Right lobe of liver (tissue), 6 donors: ENCODE measurements around the gene DLGAP4. TPM values are rescaled to one million over a fixed set of nuclear protein-coding genes. Genes with fewer than 3 reads are reported as not detected.
"Not testable (repeated sequence)": the region's sequence is repeated elsewhere in the genome, so short reads cannot be mapped to it uniquely, and the experiment has no call there.

ENCODE experiments used
- ATAC-seq, 4 donors: fragments of 200-7000 bp; cut with Tn5 transposase; one replicate each; pipeline ENCODE4 v1.9.1; 2020; ENCODE audit warnings: mild to moderate bottlenecking in 4 of 4, moderate library complexity in 4 of 4
- DNase-seq, 3 donors: peaks; one replicate each; pipeline ENCODE4 v3.0.0-alpha.2; 2020
- H3K27ac ChIP-seq, 3 donors: fragments of 200-600 bp; one replicate each; pipeline ENCODE4 v1.8.0; 2022
- H3K27me3 ChIP-seq, 2 donors: fragments of 200-600 bp; one replicate each; pipeline ENCODE4 v1.8.0; 2022
- H3K36me3 ChIP-seq, 4 donors: fragments of 200-600 bp; sonication (generic) in 1 of 4; one replicate each; pipeline versions ENCODE4 v1.5.1 to v1.8.0; 2017 to 2022; ENCODE audit warnings: control low read depth in 1 of 4
- H3K4me1 ChIP-seq, 4 donors: fragments of 200-600 bp; sonication (generic) in 1 of 4; one replicate each; pipeline versions ENCODE4 v1.5.1 to v1.8.0; 2017 to 2022; ENCODE audit warnings: control low read depth in 1 of 4
- H3K4me3 ChIP-seq, 3 donors: fragments of 200-600 bp; one replicate each; pipeline ENCODE4 v1.8.0; 2022
- H3K9me3 ChIP-seq, 4 donors: fragments of 200-600 bp; sonication (generic) in 1 of 4; one replicate each; pipeline versions ENCODE4 v1.5.1 to v1.8.0; 2017 to 2022; ENCODE audit warnings: control low read depth in 1 of 4
- POLR2A ChIP-seq: fragments of 450-650 bp; IDR thresholded peaks from one replicate; pipeline ENCODE4 v1.6.1; 2017; ENCODE audit warnings: antibody characterized with exemption, mild to moderate bottlenecking
- WGBS: methylation state at CpG from one replicate; pipeline ENCODE4 v1.1.6; 2018; ENCODE audit warnings: low coverage, low lambda C conversion rate; ENCODE audit not compliant: insufficient coverage; ENCODE audit errors: missing lambda C conversion rate; 5-methylcytosine and 5-hydroxymethylcytosine counted together
- intact Hi-C, 2 donors: fragments of 100-400 bp; cut with DNase I; formaldehyde crosslinking; loops; one replicate each; pipeline versions ENCODE4 v1.11.2 to v1.14.1; 2022
- total RNA-seq, 6 experiments: library from RNA; depleted of rRNA in 2 of 6; stranded (reverse); fragments of >200 nt in 2 of 6; fragmentation: NEBNext Ultra II Directional in 3 of 6; extraction: Animal tissue kit (Norgen Biotek cat#: 25700) in 3 of 6; gene quantifications; one replicate each; pipeline versions ENCODE4 v1.1.0 to v1.2.4, GENCODE V29; 2016 to 2023
- TF ChIP-seq, protein P1 (sequence below), 4 donors: fragments of 200-600 bp in 3 of 4; fragments of 450-650 bp in 1 of 4; IDR thresholded peaks; one replicate each; pipeline versions ENCODE4 v1.5.1 to v1.8.0; 2016 to 2022; ENCODE audit warnings: antibody characterized with exemption in 4 of 4, mild to moderate bottlenecking in 2 of 4
- donor health status: DM: no; HTN: yes; CAD: no.
- donor health status: DM: no; HTN: no; CAD: no.
- donor health status: DM: no; HTN: no; CAD: no.
- donor health status: DM: no; HTN: yes; CAD: no.
- donor health status: DM: no; HTN: yes; CAD: no.

The DLGAP4 gene
- total RNA-seq, 6 experiments from 2014 or later = 15.5 to 35.1 (median 23.2) TPM

DNA sequence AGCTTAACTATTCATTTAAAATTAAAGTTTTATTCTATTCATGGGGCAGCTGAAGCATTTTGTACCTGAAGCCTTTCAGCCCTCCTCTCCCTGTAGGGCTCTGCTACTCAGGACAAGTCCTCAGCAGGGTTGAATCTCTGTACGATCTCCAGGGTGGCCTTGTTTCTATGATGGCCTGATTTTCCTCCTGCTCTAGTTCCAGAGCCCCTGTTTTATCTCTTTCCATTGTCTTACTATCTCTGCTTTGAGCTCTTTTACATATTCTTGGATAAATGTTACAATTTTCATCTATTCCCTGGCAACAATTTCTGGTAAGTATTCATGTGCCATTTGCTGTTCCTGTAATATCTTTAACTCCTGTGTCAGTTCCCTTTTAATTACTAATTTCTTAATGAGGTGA, 215.4 kb downstream of the DLGAP4 start:
- DNase-seq (no peak), ATAC-seq (no peak)
- intact Hi-C loops = no loop called here
- Histone ChIP-seq H3K9me3 (no peaks in the 10 kb centered on the region), H3K4me3 (no peak overlapping the region), H3K4me1 (no peaks in the 10 kb centered on the region), H3K36me3 (peaks cover 0 to 43% (median 7%) of the 10 kb centered on the region in 4 donors), H3K27me3 (no peaks in the 10 kb centered on the region), H3K27ac (no peak overlapping the region)
- no CpG with 5 or more reads among the region's 1 CpG for WGBS
- TF ChIP-seq, protein P1, sequence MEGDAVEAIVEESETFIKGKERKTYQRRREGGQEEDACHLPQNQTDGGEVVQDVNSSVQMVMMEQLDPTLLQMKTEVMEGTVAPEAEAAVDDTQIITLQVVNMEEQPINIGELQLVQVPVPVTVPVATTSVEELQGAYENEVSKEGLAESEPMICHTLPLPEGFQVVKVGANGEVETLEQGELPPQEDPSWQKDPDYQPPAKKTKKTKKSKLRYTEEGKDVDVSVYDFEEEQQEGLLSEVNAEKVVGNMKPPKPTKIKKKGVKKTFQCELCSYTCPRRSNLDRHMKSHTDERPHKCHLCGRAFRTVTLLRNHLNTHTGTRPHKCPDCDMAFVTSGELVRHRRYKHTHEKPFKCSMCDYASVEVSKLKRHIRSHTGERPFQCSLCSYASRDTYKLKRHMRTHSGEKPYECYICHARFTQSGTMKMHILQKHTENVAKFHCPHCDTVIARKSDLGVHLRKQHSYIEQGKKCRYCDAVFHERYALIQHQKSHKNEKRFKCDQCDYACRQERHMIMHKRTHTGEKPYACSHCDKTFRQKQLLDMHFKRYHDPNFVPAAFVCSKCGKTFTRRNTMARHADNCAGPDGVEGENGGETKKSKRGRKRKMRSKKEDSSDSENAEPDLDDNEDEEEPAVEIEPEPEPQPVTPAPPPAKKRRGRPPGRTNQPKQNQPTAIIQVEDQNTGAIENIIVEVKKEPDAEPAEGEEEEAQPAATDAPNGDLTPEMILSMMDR (IDR thresholded peaks at IDR 0.05) = no peak
- TF ChIP-seq POLR2A = no peak

DNA sequence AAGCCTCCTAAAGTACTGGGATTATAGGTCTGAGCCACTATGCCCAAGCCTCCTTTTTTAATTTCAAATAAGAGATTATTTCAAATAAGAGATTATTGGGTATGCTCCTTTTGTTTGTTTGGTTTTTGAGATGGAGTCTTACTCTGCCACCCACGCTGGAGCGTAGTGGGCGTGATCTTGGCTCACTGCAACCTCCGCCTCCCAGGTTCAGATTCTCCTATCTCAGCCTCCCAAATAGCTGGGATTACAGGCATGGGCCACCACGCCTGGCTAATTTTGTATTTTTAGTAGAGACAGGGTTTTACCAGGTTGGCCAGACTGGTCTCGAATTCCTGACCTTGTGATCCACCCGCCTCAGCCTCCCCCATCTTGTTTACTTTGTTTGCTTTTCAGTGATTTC, 216.3 kb downstream of the DLGAP4 start:
- H3K4me3 ChIP-seq, intact Hi-C loops, H3K9me3 ChIP-seq, ATAC-seq, H3K27me3 ChIP-seq, H3K27ac ChIP-seq, DNase-seq, H3K4me1 ChIP-seq: not testable (repeated sequence)
- H3K36me3 ChIP-seq = peaks cover 0 to 51% (median 12%) of the 10 kb centered on the region in 4 donors
- WGBS = 88% methylated on average over 2 of the region's 7 CpGs

DNA sequence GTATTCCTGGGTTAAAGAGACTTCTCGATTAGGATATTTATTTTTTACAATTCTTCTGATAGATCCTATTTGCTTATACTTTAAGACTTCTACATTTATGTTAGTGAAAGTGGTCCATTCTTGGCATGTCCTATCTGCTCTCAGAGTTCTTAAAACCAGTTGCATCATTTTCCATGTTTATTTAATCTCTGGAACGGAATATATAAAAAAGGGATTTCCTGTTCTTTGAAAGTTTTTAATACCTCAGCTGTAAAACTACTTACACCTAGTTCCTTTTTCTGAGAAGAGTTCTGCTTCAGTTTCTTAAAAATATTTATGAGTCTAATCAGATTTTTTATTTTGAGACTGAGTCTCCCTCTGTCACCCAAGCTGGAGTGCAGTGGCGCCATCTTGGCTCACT, 217.2 kb downstream of the DLGAP4 start:
- DNase-seq = no peak
- intact Hi-C loops = no loop called here
- peaks cover 0 to 48% (median 14%) of the 10 kb centered on the region in 4 donors for H3K36me3 ChIP-seq
- no peaks in the 10 kb centered on the region for H3K4me1 ChIP-seq
- H3K4me3 ChIP-seq = no peak overlapping the region
- TF ChIP-seq, protein P1 (IDR thresholded peaks at IDR 0.05) = no peak
- TF ChIP-seq POLR2A = no peak
- ATAC-seq = no peak
- no peak overlapping the region for H3K27ac ChIP-seq
- no peaks in the 10 kb centered on the region for H3K9me3 ChIP-seq
- 64% methylated on average over 3 of the region's 3 CpGs for WGBS
- H3K27me3 ChIP-seq = no peaks in the 10 kb centered on the region

DNA sequence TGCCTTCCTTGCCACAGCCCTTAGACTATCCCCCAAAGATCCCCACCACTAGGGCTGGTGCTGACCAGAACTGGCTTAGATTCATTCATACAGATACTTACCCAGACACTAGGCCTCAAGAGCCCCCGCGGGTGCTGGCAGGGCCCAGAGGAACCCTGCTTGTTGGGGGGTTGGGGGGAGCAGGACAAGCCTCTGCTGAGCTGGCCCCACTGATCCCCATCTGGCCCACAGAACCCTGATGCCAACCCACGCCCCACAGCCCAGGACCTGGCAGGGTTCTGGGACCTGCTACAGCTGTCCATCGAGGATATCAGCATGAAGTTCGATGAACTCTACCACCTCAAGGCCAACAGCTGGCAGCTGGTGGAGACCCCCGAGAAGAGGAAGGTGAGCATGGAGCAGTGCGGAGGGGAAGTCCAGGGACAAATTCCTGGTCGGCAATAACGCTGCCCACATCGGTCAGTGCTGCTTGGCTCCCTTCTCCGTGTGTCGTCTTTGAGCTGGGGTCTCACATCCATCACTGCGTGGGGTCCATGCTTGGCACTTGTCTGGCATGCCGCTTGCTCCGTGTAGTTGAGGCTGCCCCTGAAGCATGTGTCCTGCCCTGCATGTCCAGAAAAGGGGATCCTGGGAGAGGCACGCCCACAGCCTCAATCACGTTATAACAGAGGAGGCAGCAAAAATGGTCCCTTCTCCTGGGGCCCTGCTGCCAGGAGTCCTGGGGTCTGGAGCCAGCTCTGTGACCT, 219.7 kb downstream of the DLGAP4 start:
- H3K9me3 ChIP-seq = no peaks in the 10 kb centered on the region
- intact Hi-C loops = no loop called here
- no peaks in the 10 kb centered on the region for H3K4me1 ChIP-seq
- no peak for DNase-seq
- H3K27ac ChIP-seq = no peak overlapping the region
- WGBS = no CpG with 5 or more reads among the region's 17 CpGs
- no peaks in the 10 kb centered on the region for H3K27me3 ChIP-seq
- ATAC-seq = no peak
- TF ChIP-seq POLR2A = no peak
- TF ChIP-seq, protein P1 (IDR thresholded peaks at IDR 0.05) = no peak
- peaks cover 0 to 38% (median 14%) of the 10 kb centered on the region in 4 donors for H3K36me3 ChIP-seq
- H3K4me3 ChIP-seq = no peak overlapping the region

DNA sequence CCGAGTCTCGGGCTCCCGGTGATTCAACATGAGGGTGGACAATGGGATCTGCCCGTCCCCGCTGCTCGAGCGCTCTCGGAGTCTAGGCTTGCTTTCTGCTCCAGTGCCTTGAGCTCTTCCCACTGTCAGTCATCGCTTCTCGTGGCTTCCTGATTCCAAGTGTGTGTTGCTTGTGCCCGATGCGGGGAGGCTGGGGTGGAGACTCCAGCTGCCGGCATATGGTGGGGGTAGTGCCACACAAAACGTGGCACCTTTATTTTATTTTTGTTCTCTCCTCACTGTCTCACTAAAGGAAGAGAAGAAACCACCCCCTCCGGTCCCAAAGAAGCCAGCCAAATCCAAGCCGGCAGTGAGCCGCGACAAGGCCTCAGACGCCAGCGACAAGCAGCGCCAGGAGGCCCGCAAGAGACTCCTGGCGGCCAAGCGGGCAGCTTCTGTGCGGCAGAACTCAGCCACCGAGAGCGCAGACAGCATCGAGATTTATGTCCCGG, 220.4 kb downstream of the DLGAP4 start:
- H3K27ac ChIP-seq = no peak overlapping the region
- intact Hi-C loops = no loop called here
- peaks cover 0 to 38% (median 14%) of the 10 kb centered on the region in 4 donors for H3K36me3 ChIP-seq
- TF ChIP-seq, protein P1 (IDR thresholded peaks at IDR 0.05) = no peak
- TF ChIP-seq POLR2A = no peak
- no peaks in the 10 kb centered on the region for H3K4me1 ChIP-seq
- no peaks in the 10 kb centered on the region for H3K9me3 ChIP-seq
- WGBS = 92% methylated on average over 17 of the region's 29 CpGs
- no peaks in the 10 kb centered on the region for H3K27me3 ChIP-seq
- no peak overlapping the region for H3K4me3 ChIP-seq
- no peak for DNase-seq
- ATAC-seq = no peak
